ENCODE measurements around the gene GRK5. TPM values are rescaled to one million over a fixed set of nuclear protein-coding genes. Genes with fewer than 3 reads are reported as not detected.
A peak's percentile ranks its signal among the peaks of the same experiment; 100 is the strongest.
"Not testable (repeated sequence)": the region's sequence is repeated elsewhere in the genome, so short reads cannot be mapped to it uniquely, and the experiment has no call there.

GRK5 gene
- total RNA-seq, 1 donor from 2014 or later, result 26.2 TPM

- DNase-seq (ENCODE audit: low spot score), result no peak
Observed at GRCh38 chr10:119420950-119421875, 213.8 kb downstream of the GRK5 start.

GRCh38 chr10:119421891-119422681 lies 214.7 kb downstream of the GRK5 start:
- DNase-seq (ENCODE audit: low spot score), result peak; percentile 53

GRCh38 chr10:119422682-119423509 lies 215.5 kb downstream of the GRK5 start:
- no peak for DNase-seq (ENCODE audit: low spot score)

- no peak for DNase-seq (ENCODE audit: low spot score)
Observed at GRCh38 chr10:119423510-119424257, 216.3 kb downstream of the GRK5 start.

- DNase-seq (ENCODE audit: low spot score), result no peak
Observed at GRCh38 chr10:119424258-119424975, 217.0 kb downstream of the GRK5 start.

GRCh38 chr10:119425102-119425880 lies 217.9 kb downstream of the GRK5 start:
- no peak for DNase-seq (ENCODE audit: low spot score)

- DNase-seq (ENCODE audit: low spot score), result no peak
Observed at GRCh38 chr10:119425881-119426170, 218.5 kb downstream of the GRK5 start.

- DNase-seq (ENCODE audit: low spot score), result no peak
Observed at GRCh38 chr10:119426699-119427098, 219.3 kb downstream of the GRK5 start.

- no peak for DNase-seq (ENCODE audit: low spot score)
Observed at GRCh38 chr10:119427263-119427864, 220.0 kb downstream of the GRK5 start.

GRCh38 chr10:119428789-119429188 lies 221.4 kb downstream of the GRK5 start:
- peak; percentile 35 for DNase-seq (ENCODE audit: low spot score)

- DNase-seq (ENCODE audit: low spot score), result no peak
Observed at GRCh38 chr10:119429771-119430170, 222.4 kb downstream of the GRK5 start.

GRCh38 chr10:119431034-119431772 lies 223.8 kb downstream of the GRK5 start:
- DNase-seq (ENCODE audit: low spot score), result no peak

- DNase-seq (ENCODE audit: low spot score), result no peak
Observed at GRCh38 chr10:119431773-119432135, 224.4 kb downstream of the GRK5 start.

GRCh38 chr10:119434942-119435341 lies 227.6 kb downstream of the GRK5 start:
- not testable (repeated sequence) for DNase-seq (ENCODE audit: low spot score)

GRCh38 chr10:119438717-119439116 lies 231.3 kb downstream of the GRK5 start:
- no peak for DNase-seq (ENCODE audit: low spot score)

- DNase-seq (ENCODE audit: low spot score), result no peak
Observed at GRCh38 chr10:119439922-119440321, 232.6 kb downstream of the GRK5 start.

GRCh38 chr10:119441151-119441821 lies 233.9 kb downstream of the GRK5 start:
- DNase-seq (ENCODE audit: low spot score), result peak; percentile 19
